ENCODE results near the gene NKD2. TPM values are rescaled to one million over a fixed set of nuclear protein-coding genes. Genes with fewer than 3 reads are reported as not detected.

NKD2 gene
- total and polyA plus RNA-seq, 2 experiments from 2014 or later: 9.0 to 11.9 TPM

DNA sequence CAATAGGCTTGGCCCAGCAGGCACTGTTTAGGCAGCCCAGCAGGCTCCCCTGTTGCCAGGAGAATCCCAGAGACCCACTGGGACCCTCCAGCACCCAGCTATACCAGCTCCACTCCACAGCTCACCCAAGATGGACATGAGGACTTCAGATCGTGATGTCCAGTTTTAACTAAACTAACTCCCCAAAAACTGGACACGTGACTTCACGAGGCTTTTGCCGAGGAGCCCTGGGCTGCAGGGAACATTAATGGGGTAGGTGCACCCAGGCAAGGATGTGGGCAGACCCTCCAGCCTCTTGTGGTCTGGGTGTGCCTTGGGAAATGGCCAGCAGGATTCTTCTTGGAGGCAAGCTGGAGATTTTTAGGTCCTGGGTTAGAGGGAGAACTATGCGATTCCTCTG is 8.9 kb upstream of the NKD2 start:
- H3K36me3 Mint-ChIP-seq (ENCODE audit: low read depth): no peaks in the 10 kb centered on the region
- DNase-seq (ENCODE audit: low spot score): no peak
- ATAC-seq: no peak
- Histone ChIP-seq H3F3A (replicated peaks; ENCODE audit: low read depth) (no peaks in the 10 kb centered on the region; the same call in 1 of the 2 replicates), H3K4me2 (no peak overlapping the region), H3K4me1 (ENCODE audit: insufficient read depth) (no peaks in the 10 kb centered on the region), H3K27me3 (ENCODE audit: insufficient read depth) (peaks cover 20% of the 10 kb centered on the region), H3K79me2 (replicated peaks; ENCODE audit: insufficient read depth) (no peaks in the 10 kb centered on the region), H3K4me3 (no peak overlapping the region), H4K20me1 (replicated peaks; ENCODE audit: insufficient read depth) (no peaks in the 10 kb centered on the region), H3K27ac (ENCODE audit: low read depth) (no peak overlapping the region), H3K9me2 (ENCODE audit: insufficient read depth) (no peaks in the 10 kb centered on the region), H3K36me3 (ENCODE audit: insufficient read depth) (no peaks in the 10 kb centered on the region), H2AFZ (no peak overlapping the region)
- H3K27me3 Mint-ChIP-seq (ENCODE audit: insufficient read depth, low read depth, poor library complexity): peaks cover 24% of the 10 kb centered on the region
- TF ChIP-seq EZH2 (IDR thresholded peaks at IDR 0.05; ENCODE audit: low read depth, unreplicated experiment) (no peak), POLR2AphosphoS5 (IDR thresholded peaks at IDR 0.05; ENCODE audit: low read depth) (no peak), STAT1 (IDR thresholded peaks at IDR 0.05; ENCODE audit: unreplicated experiment) (no peak)
- TF ChIP-seq, protein P1, sequence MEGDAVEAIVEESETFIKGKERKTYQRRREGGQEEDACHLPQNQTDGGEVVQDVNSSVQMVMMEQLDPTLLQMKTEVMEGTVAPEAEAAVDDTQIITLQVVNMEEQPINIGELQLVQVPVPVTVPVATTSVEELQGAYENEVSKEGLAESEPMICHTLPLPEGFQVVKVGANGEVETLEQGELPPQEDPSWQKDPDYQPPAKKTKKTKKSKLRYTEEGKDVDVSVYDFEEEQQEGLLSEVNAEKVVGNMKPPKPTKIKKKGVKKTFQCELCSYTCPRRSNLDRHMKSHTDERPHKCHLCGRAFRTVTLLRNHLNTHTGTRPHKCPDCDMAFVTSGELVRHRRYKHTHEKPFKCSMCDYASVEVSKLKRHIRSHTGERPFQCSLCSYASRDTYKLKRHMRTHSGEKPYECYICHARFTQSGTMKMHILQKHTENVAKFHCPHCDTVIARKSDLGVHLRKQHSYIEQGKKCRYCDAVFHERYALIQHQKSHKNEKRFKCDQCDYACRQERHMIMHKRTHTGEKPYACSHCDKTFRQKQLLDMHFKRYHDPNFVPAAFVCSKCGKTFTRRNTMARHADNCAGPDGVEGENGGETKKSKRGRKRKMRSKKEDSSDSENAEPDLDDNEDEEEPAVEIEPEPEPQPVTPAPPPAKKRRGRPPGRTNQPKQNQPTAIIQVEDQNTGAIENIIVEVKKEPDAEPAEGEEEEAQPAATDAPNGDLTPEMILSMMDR (conservative IDR thresholded peaks at IDR 0.05; ENCODE audit: low read depth in 2 of 2): no peak
- TF ChIP-seq, protein P2, sequence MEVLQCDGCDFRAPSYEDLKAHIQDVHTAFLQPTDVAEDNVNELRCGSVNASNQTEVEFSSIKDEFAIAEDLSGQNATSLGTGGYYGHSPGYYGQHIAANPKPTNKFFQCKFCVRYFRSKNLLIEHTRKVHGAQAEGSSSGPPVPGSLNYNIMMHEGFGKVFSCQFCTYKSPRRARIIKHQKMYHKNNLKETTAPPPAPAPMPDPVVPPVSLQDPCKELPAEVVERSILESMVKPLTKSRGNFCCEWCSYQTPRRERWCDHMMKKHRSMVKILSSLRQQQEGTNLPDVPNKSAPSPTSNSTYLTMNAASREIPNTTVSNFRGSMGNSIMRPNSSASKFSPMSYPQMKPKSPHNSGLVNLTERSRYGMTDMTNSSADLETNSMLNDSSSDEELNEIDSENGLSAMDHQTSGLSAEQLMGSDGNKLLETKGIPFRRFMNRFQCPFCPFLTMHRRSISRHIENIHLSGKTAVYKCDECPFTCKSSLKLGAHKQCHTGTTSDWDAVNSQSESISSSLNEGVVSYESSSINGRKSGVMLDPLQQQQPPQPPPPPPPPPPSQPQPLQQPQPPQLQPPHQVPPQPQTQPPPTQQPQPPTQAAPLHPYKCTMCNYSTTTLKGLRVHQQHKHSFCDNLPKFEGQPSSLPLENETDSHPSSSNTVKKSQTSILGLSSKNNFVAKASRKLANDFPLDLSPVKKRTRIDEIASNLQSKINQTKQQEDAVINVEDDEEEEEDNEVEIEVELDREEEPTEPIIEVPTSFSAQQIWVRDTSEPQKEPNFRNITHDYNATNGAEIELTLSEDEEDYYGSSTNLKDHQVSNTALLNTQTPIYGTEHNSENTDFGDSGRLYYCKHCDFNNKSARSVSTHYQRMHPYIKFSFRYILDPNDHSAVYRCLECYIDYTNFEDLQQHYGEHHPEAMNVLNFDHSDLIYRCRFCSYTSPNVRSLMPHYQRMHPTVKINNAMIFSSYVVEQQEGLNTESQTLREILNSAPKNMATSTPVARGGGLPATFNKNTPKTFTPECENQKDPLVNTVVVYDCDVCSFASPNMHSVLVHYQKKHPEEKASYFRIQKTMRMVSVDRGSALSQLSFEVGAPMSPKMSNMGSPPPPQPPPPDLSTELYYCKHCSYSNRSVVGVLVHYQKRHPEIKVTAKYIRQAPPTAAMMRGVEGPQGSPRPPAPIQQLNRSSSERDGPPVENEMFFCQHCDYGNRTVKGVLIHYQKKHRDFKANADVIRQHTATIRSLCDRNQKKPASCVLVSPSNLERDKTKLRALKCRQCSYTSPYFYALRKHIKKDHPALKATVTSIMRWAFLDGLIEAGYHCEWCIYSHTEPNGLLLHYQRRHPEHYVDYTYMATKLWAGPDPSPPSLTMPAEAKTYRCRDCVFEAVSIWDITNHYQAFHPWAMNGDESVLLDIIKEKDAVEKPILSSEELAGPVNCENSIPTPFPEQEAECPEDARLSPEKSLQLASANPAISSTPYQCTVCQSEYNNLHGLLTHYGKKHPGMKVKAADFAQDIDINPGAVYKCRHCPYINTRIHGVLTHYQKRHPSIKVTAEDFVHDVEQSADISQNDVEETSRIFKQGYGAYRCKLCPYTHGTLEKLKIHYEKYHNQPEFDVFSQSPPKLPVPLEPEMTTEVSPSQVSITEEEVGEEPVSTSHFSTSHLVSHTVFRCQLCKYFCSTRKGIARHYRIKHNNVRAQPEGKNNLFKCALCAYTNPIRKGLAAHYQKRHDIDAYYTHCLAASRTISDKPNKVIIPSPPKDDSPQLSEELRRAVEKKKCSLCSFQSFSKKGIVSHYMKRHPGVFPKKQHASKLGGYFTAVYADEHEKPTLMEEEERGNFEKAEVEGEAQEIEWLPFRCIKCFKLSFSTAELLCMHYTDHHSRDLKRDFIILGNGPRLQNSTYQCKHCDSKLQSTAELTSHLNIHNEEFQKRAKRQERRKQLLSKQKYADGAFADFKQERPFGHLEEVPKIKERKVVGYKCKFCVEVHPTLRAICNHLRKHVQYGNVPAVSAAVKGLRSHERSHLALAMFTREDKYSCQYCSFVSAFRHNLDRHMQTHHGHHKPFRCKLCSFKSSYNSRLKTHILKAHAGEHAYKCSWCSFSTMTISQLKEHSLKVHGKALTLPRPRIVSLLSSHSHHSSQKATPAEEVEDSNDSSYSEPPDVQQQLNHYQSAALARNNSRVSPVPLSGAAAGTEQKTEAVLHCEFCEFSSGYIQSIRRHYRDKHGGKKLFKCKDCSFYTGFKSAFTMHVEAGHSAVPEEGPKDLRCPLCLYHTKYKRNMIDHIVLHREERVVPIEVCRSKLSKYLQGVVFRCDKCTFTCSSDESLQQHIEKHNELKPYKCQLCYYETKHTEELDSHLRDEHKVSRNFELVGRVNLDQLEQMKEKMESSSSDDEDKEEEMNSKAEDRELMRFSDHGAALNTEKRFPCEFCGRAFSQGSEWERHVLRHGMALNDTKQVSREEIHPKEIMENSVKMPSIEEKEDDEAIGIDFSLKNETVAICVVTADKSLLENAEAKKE (CRISPR knock-in tag; IDR thresholded peaks at IDR 0.05): no peak
- no peak overlapping the region for H3K27ac Mint-ChIP-seq
- H3K4me3 Mint-ChIP-seq: no peak overlapping the region
- peaks cover 9% of the 10 kb centered on the region for H3K4me1 Mint-ChIP-seq
- no peaks in the 10 kb centered on the region for H3K9me3 Mint-ChIP-seq

Measured in GM23338 (cell line).